ENCODE measurements around the gene FYN.

FYN gene

DNA sequence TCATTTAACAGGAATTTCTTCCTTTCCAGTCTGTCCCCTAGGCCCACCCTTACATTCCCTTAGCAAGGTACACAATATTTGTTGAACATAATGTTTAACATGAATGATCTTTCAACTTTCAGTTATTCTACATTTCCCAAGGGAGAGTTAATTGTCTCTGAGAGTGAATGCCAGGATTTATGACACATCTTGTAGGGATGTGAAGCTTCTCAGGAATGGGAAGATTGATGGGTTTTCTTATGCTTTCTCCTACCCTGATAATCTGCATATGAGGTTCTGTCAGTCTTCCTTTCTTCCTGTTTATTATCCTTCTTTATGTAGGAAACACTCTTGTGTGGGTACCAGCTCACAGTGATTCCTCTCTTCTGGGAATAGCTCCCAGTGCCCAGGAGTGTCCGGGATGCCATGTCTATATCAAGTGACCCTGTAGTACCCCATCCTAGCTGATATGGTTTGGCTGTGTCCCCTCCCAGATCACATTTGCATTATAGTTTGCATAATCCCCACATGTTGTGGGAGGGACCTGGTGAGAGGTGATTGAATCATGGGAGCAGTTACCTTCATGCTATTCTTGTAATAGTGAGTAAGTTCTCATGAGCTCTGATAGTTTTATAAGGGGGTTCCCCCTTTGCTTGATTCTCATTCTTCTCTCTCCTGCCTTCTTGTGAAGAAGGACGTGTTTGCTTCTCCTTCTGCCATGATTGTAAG is 7.1 kb upstream of the FYN start:
- no peak for DNase-seq

DNA sequence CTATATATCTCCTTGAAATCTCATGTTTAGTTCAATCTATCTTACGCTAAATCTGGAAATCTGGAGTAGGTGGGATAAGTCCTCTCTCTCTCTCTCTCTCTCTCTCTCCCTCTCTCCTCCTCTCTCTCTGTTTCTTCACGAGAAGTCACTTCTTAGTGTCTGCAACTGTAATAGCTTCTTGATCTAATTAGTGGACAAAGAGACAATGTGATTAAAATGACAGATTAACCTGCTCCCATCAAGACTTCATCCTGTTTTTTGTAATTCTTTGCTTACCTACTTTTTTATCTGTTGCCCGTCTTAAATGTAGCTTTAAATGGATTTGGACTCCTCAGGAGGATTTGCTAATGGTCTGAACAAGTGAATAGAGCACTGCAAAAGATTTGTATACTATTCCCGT is 2.5 kb upstream of the FYN start:
- DNase-seq, result no peak

DNA sequence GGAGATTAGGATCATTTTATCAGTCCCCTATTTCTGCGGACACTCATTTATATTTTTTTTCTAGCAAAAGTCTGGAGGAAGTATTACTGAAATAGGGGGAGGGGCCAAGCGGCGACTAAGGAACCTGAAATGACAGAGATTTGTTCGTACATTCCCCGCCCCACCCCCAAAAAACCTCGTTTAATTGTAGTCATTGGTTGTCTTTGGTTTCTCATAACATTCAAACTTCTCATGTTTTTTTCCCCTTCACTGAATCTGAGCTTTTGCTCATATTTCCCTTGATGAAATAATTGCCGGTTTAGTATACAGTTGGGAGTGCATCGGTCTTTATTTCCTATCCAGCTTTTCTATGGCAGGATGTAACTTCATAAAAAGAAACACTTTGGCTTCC is 768 bp upstream of the FYN start:
- DNase-seq, result peak; percentile 29

DNA sequence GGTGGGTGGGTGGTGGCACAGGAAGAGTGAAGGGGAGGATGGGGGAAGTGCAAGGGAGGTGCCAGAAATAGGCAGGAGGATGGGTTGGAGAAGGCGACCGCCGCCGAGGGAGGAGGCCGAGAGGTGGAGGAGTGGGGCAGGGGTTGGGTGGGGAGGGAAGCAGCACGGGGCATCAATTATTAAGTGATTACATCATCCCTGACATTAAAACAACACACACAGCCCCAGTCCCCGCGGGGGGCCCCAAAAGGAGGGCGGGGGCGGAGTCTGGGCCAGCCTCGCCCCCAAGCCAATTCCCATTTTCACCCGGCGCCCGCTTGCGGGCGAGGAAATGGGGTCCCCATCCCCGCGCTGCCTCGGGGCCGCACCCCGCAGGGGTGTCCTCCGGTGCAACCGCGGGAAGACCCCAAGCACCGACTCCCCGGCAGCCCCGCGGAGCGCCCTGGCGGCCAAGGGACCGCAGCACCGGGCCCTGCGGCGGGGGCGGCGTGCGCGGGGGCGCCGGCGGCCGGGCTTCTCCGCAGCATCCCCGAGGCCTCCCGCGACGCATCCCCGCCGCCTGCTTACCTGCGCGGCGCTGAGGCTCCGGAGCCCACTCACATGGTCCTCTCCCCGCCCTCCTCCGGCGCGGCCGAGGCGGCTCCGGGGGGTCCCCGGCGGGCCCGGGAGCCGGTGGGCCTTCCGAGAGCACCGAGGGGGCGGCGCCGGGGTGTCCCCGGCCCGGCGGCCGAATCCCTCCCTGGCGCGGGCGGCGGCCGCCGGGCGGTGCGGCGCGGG is 663 bp downstream of the FYN start:
- DNase-seq, result peak; percentile 87

DNA sequence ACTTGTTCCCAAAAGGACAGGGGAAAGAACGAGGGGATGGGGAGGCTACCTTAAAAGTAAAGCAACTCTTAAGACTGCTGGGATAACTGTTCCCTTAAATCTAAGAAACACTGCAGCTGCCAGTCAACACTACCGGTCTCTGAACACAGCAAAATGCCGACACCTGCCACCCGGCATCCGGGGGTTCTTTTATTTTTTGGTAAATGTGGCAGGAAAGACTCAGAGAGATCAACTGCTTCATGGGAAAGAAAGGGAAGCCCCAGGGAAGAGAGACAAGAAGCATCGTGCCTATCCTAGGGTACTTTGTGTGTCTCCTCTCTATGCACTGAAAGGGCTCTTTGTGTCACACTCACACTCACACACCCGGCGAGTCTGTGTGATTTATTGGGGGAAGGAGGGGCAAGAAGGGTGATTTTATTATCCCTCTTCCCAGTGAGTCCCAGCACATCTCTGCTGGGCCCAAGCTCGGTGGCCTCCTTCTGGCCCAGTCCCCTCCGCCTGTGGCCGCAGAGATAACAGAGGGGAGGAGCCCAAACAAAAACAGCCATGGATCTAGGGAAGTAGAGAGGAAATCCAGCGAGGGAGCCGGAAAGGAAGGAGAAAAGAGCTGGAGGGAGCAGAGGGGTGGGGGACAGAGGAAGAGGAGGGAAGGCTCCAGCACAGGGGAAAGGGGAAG is 1.4 kb downstream of the FYN start:
- peak; percentile 81 for DNase-seq

DNA sequence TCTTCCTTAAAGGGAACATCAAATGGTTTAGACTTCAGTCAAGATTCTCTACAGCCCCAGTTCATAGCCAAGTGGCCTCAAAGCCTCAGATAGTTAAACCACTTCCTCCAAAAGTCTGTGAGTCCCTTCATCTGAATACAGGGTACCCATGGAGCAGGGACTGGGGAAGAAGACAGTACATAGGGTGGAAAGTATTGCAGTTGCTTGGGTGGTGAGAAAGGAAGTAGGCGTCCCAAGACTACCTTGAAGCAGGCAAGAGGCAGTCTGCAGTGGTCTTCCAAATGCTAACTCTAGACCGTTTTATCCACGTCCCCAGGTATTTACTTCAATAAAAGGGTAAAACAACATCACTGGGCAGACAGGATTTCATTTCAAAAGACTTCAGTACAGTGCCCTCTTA is 2.0 kb downstream of the FYN start:
- no peak for DNase-seq

DNA sequence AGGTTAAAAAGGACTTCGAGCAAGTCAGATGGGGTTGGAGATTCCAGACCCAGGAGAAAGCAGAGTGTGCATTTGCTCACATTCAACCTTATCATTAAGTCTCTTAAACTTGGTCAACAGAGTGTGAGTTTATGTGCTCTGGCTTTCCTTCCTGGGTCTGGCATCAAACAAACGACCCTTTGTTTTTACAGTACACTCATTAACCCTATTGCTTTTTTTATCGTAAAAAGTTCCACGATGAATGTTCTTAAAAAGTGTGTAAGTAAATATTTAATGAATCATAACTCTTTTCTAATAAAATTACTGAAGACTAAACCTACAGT is 2.5 kb downstream of the FYN start:
- DNase-seq, result no peak

DNA sequence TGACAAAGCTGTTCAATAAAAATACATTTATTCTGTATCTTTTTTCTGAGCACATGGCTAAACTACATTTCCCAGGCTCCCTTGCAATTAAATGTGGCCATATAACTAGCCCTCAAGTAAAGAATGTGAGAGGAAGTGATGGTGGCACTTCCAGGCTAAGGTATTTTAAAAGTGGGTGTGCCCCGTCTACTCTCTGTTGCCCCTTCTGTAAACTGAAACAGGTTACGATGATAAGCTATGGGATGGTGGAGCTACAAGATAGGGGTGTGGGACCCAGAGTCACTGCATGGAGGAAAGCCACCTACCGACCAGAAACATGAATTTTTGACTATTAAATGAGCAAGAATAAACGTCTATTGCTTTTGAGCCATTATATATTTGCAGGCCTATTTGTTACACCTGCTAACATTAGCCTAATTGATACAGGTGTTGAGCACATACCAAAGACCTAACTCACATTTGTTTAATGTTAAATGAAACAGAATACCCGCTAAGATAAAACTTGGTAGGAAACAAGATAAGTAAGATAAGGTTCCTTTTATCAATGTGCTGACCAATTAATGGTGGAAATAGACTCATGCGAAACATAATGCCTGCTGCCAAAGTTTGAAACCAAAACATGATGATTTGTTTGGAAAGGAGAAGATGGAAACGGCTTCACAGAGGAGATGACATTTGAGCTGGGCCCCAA is 3.1 kb downstream of the FYN start:
- DNase-seq, result peak; percentile 79

DNA sequence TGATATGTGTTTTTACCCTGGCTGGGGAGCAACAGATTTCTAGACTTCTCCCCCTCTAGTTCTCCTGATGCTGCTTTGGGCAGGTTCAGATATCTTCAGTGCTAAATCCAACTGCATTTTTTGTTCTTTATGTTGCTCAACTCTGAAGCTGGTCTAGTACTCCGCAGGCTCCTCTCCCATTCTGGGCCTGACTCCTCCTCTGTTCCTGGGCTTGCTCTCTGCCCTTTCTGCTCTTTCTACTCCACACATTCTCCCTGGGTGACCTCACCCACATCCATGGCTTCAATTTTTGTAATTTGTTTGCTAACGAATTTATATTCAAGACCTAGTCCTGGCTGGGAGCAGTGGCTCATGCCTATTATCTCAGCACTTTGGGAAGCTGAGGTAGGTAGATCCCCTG is 6.4 kb downstream of the FYN start:
- no peak for DNase-seq

DNA sequence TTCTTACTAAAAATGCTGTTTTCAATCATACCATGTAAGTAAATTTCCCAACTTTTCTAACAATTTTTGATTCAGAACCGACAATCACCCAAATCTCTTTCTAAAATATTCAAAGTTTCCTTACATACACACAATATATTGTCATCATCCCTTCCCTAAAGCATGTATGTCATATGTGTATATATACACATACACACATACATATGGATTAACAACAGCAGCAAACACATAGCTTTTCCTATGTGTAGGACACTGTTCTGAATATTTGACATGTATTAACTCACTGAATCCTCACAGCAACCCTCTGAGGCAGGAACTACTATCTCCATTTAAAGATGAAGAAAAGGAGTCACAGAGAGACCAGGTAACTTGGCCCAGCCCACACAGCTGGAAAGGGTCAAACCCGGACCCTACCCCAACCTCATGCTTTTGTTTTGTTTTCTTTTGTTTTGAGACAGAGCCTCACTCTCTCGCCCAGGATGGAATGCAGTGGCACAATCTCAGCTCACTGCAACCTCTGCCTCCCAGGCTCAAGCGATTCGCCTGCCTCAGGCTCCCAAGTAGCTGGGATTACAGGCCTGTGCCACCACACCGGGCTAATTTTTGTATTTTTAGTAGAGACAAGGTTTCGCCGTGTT is 7.2 kb downstream of the FYN start:
- no peak for DNase-seq

DNA sequence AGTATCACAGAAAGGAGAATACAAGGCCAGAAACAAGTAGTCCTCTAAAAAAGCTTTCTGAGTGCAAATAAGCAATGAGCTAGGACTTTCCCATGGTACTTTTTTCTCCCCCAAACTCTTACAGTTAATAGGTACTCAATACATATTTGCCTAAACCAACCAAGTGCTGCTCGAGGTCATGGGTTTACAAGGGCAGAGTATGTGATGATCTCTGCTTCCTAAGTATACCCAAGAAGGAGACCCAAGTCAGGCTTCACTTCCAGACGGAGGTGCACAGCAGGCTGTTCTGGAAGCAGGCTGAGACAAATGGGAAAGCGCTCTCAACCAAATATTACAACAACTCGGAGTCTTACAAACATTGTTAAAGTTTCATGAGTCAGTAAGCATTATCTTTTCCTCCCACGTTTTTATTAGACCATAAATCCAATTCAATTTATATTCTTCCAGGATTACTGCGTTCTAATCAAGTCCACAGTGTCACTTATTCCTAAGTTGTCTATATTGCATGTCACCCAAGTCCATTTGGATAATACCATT is 8.1 kb downstream of the FYN start:
- no peak for DNase-seq

DNA sequence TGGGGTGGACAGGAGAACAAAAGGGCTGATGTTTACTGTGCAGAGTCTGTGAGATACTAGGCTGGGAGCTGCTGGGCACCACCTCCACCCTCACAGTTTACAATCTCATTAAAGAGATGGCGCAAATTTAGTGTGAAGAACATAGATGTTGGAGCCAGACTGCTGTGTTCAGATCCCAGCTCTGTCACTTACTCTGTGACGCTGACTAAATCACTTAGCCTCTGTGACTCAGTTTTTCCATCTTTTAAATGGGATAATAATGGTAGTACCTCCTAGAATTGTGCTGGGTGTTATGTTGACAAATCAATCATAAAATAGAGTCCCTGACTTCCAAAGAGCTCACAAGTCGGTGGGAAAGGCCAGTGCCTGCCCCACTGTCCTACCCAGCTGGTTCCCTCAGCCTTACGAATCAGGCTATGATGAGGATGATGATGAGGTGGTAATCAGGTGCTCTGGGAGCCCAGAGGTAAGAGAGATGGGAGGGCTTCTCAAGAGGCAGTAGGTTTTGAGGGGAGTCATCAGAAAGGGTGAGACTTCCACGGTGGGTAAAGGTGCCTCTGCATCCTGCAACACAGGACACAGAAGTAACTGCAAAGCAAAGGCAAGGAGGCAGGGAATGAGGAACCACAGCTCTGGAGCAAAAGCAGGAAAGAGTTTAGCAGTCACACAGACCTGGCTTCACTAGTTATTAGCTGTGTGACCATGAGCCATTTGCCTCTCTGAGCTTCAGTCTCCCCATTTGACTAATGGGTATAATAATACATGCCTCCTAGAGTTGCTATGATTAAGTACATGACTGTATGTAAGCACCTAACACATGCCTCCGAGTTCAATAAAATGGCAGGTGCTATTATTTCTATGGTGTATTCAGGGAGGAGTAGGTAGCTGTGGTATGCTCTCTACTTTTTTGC is 8.9 kb downstream of the FYN start:
- peak; percentile 42 for DNase-seq

DNA sequence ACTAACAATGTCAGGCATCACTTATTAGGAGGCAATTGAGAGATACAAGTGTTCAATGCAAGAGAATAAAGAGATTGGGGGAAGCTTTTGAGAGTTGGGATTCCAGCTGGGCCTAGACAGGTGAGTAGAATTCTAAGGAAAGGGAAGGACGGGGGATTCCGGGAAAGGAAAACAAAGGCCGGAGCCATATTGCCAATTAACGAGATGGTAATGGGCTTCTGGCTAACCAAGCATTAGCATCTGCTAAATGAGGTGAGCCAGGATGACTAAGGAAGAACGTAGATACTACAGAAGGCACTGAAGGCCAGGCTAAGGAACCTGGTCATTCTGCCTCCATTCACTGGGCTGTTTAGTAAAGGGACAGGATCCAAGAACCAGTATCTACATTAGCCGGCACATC is 10.5 kb downstream of the FYN start:
- DNase-seq, result no peak

DNA sequence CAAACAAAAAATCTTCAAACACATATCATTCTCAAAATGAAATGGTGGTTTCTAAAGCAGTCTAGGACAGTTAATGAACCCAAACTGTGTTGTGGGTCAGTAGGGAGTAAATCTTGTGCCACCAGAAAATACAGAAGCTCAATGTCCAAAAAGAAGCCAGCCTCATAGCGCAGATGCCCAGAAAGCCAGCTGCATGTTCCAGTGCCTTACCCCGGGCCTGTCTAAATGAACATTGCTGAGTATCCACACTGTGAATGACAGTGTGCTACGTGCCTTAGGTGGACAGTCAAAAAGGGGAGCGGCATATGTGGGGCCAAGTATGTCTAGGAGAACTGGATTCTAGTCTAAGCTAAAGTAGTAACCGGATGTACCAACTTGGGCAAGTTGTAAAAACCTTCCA is 10.9 kb downstream of the FYN start:
- DNase-seq, result no peak

DNA sequence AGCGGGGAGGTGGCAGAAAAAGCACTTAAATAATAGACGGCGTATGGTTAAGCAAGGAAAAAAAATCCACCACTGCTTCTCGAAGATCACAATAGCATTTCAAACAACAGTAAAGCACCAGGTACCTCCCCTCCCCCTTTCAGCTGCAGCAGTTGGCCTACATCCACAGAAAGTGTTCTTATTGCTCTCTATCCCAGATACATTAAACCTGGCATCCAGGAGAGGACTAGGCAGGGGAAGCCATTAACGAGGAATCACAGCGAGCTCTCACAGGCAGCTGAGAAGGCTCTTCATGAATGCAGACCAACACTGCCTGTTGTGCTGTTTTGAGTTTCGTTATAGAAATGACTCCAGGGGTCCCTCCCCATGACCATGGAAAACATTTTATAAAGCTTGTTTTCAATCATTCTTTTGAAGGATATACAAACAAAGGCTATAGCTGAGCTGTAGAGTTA is 11.8 kb downstream of the FYN start:
- no peak for DNase-seq

DNA sequence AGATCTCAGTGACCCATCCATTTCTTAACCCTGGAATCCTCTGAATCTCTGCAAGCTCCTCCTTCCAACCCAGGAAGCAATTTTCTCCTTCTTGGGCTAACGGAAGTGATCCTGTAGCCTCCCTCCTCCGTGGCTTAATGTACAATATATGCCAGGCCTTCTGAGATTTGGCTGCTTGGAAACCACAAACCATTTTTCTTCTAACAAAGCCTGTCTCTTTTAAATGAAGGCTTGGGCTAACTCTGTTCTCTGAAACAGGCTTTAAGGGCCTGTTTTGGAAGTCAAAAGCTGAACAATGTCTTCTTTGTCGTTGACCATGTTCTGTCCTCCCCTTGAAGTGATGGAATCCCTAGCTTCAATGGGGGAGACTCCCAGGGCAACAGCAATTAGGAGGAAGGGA is 14.9 kb downstream of the FYN start:
- DNase-seq, result no peak

DNA sequence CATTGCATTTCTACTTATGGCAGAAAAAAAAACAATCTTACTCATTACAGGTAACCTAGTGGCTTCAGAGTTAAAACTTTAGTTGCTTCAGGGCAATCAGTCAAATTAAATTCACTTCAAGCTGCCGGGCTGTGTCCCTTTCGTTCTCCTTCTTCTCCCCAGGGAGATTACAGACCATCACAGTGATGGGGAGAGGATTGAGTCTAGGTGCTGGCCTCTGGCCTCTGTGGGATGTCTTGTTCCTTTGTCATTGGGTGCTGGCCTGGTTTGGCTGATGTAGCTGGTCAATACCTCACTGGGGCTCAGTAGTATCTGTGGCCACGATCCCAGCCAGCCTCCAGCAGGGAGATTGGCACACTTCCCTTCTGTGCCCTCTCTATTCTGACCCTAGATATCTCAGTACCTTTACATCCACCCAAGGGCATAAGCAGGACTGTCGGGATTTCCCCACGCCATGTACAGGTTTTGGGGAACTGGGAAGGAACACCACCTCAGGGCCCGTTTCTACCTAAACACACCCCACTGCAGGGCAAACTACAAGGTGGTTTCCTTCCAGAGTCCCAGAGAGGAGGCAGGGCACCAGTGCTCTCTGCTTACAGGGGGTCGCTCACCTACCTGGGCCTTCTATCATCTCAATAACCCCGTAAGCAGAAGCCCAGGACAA is 15.4 kb downstream of the FYN start:
- no peak for DNase-seq

DNA sequence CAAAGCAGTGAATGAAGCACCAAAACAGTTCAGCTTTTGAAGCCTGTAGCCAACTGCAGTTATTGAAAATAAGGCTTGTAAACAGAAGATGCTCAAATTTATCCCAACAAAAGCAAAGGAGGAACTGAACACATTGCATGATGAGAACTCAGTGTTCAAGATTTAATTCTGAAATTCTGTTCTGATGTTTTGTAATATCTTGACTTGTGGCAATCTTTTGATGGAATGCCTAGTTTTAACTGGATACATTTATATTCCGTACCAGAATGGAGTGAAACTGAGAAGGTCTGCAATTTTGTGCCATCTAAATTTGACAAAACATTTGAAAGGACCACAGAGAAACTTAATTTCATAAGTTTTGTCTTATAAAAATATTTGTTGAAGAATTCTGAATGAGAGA is 17.5 kb downstream of the FYN start:
- DNase-seq, result no peak

DNA sequence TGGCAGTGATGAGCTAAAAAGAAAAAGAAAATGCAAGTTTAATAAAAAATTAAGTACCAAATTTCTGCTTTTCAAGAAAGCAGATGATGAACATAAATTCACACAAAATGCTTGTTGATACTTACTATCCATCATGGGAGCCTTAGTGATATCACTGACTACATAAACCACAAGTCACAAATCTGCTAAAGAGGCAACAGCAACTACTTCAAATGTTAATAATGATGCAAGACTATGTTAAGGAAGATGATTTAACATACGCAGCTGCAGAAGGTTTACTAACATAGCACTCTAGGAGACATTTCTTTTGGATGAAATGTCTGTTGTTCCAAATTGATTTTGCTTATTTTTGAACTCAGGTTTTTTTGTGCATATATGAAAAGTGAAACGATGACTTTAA is 18.6 kb downstream of the FYN start:
- no peak for DNase-seq

DNA sequence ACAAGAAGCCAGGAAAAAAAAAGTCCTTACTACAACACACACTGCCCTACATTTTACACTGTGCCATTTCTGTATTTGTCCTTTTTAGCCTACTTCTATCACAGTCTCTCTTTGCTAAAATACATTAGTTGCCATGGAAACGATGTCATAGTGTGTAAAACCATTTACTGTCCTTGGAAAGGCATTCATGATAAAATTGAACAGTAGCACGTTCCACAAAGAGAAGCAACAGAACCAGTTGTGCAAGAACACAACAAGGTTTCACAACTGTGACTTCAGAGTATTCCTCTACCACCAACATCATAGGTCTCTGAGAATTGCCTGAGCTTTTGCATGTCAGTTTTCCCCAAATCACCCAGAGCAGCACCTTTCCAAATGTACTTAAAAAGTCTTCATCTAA is 20.5 kb downstream of the FYN start:
- peak; percentile 20 for DNase-seq

DNA sequence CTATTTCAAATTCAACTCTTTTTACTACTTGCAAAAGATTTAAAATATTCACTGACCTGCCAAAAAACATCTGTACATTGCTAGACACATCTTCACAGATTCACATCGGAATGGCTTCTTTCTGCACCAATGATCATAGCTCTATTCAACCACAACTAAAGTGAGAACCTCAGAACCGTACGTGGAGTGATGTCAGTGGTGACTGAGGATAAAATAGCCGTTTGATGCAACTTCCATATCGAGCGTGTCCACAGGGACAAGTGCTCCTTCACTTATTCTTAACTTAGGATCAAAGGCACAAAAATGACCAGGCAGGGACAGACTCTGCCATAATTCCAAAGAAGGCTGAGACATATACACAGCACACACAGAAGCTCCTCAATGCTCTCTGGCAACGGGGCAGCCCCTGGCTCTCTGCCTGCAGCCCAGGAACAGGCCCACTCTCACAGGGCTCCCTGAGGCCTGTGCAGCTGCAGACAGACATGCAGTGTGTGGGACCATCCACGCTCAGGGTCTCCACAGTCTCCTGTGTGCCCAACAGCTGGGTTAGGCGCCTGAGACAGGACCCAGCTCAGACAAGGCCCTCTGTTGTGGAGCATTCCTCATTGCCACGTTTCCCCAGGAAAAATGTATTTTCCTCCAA is 22.8 kb downstream of the FYN start:
- no peak for DNase-seq
